ENCODE results near the gene NOVA2. TPM values are rescaled to one million over a fixed set of nuclear protein-coding genes. Genes with fewer than 3 reads are reported as not detected.

The NOVA2 gene
- total and polyA plus RNA-seq, 9 of the 15 experiments (the other 6 are each of a cell fraction or from before 2014, with no cell fraction given), result not detected

- TF ChIP-seq ZBTB40 (IDR thresholded peaks at IDR 0.05), result peak; percentile 63
- TF ChIP-seq ZBTB40 (CRISPR knock-in tag; IDR thresholded peaks at IDR 0.05), result no peak
Measured at GRCh38 chr19:45901912-45902650, 71.6 kb downstream of the NOVA2 start, which contains the start of gene MYPOP (continued).
